ENCODE measurements around the gene CADM2.

Gene CADM2

GRCh38 chr3:85626662-85627061, 667.9 kb downstream of the CADM2 start:
- DNase-seq (ENCODE audit: low read depth): no peak
- no peak overlapping the region for H3K4me3 ChIP-seq (ENCODE audit: low read depth, low read length)
- TF ChIP-seq, protein P1, sequence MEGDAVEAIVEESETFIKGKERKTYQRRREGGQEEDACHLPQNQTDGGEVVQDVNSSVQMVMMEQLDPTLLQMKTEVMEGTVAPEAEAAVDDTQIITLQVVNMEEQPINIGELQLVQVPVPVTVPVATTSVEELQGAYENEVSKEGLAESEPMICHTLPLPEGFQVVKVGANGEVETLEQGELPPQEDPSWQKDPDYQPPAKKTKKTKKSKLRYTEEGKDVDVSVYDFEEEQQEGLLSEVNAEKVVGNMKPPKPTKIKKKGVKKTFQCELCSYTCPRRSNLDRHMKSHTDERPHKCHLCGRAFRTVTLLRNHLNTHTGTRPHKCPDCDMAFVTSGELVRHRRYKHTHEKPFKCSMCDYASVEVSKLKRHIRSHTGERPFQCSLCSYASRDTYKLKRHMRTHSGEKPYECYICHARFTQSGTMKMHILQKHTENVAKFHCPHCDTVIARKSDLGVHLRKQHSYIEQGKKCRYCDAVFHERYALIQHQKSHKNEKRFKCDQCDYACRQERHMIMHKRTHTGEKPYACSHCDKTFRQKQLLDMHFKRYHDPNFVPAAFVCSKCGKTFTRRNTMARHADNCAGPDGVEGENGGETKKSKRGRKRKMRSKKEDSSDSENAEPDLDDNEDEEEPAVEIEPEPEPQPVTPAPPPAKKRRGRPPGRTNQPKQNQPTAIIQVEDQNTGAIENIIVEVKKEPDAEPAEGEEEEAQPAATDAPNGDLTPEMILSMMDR (IDR thresholded peaks at IDR 0.05; ENCODE audit: low read depth, low read length, missing control alignments): no peak
- in situ Hi-C loops (cut with HindIII; ENCODE audit: low sequenced_read_pairs): no loop called here

DNA sequence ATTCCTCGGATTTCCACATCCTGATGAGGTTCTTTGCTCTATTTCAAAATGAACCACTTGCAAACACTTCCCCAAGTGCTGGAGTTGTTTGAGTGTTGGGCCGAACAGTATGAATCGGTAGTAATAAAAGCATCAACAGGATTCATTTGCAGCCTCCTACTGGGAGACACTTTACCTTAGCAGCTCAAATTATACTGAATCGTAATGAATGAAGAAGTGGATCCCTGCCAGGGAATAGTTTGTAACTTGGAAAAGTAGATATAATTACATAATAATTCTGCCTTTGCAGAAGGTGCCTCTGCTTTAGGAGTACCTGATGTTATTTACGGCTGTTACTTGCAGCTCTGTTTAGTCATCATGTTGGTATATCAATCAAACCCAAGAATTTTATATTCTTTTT, 669.1 kb downstream of the CADM2 start:
- no peak for DNase-seq (ENCODE audit: low read depth)
- in situ Hi-C loops (cut with HindIII; ENCODE audit: low sequenced_read_pairs): no loop called here
- no peak overlapping the region for H3K4me3 ChIP-seq (ENCODE audit: low read depth, low read length)
- TF ChIP-seq, protein P1 (IDR thresholded peaks at IDR 0.05; ENCODE audit: low read depth, low read length, missing control alignments): no peak

GRCh38 chr3:85631070-85631469, 672.3 kb downstream of the CADM2 start:
- TF ChIP-seq, protein P1 (IDR thresholded peaks at IDR 0.05; ENCODE audit: low read depth, low read length, missing control alignments): no peak
- no peak overlapping the region for H3K4me3 ChIP-seq (ENCODE audit: low read depth, low read length)
- no peak for DNase-seq (ENCODE audit: low read depth)
- in situ Hi-C loops (cut with HindIII; ENCODE audit: low sequenced_read_pairs): no loop called here

DNA sequence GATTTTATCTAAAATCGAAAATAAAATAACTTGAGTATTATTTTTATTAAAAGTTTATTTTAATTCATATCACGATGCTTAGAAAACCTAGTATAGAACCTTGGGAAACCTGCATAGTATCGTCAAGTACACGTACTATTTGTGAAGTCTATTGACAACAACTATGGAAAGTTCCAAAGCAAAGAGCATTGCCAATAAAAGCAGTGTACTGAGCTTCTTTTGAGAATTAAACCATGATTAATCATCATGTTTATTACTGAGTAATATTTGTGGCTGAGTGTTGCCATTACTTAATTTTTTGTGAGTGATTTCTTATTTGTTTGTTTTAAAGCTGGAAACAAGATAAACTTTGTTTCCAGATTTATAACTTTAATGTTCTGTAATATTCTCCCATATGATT, 674.1 kb downstream of the CADM2 start:
- no peak overlapping the region for H3K4me3 ChIP-seq (ENCODE audit: low read depth, low read length)
- TF ChIP-seq, protein P1 (IDR thresholded peaks at IDR 0.05; ENCODE audit: low read depth, low read length, missing control alignments): no peak
- in situ Hi-C loops (cut with HindIII; ENCODE audit: low sequenced_read_pairs): no loop called here
- DNase-seq (ENCODE audit: low read depth): no peak

GRCh38 chr3:85652360-85652759, 693.6 kb downstream of the CADM2 start:
- in situ Hi-C loops (cut with HindIII; ENCODE audit: low sequenced_read_pairs): no loop called here
- TF ChIP-seq, protein P1 (IDR thresholded peaks at IDR 0.05; ENCODE audit: low read depth, low read length, missing control alignments): no peak
- DNase-seq (ENCODE audit: low read depth): peak; percentile 4
- H3K4me3 ChIP-seq (ENCODE audit: low read depth, low read length): no peak overlapping the region

DNA sequence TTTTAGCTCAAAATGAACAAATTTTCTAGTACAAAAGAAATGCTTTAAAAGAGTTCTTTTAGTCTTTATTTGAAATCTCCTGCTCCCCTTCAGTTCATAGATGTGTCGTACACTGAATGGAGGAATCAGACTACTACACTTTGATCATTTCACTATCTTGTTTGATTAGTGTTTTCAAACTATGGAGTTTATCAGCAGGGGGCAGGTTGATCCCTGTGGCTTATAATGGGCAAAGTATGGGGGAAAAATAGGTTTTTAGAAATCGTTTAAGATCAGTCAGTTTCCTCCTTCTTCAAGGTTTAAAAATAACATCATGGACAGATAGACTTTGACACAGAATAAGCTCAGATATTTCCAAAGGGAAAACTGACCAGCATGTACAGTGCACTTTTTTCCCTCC, 701.7 kb downstream of the CADM2 start:
- TF ChIP-seq, protein P1 (IDR thresholded peaks at IDR 0.05; ENCODE audit: low read depth, low read length, missing control alignments): no peak
- DNase-seq (ENCODE audit: low read depth): no peak
- in situ Hi-C loops (cut with HindIII; ENCODE audit: low sequenced_read_pairs): no loop called here
- H3K4me3 ChIP-seq (ENCODE audit: low read depth, low read length): no peak overlapping the region

GRCh38 chr3:85662462-85662861, 703.7 kb downstream of the CADM2 start:
- TF ChIP-seq, protein P1 (IDR thresholded peaks at IDR 0.05; ENCODE audit: low read depth, low read length, missing control alignments): no peak
- H3K4me3 ChIP-seq (ENCODE audit: low read depth, low read length): no peak overlapping the region
- DNase-seq (ENCODE audit: low read depth): no peak
- in situ Hi-C loops (cut with HindIII; ENCODE audit: low sequenced_read_pairs): no loop called here
